ENCODE results near the gene CRY1.

The CRY1 gene

DNA sequence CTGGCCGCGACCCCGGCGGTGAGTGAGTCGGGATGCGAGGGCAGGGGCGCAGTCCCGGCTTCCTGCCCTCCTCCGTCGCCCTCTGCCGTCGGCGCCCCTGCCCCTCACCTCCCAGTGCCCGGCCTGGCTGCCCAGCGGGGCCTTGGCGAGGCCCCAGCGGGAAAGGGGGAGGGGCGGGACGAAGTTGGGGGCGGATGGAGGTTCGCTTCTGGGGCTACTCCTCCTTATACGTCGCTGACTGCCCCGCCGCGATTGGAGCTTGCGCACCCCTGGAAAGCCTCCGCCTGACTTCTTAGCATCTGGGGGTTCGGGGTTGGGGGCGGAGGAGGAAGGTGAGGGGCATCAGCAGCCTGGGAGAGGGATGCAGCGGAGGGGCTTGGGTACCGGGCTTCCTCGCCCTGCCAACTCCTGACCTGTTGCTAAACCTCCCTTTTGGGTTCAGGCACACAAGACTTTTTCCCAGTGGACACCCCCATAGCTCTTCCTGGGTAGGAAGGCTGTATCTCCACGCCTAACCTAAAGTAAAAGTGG, 137.2 kb downstream of the CRY1 start:
- DNase-seq: no peak

DNA sequence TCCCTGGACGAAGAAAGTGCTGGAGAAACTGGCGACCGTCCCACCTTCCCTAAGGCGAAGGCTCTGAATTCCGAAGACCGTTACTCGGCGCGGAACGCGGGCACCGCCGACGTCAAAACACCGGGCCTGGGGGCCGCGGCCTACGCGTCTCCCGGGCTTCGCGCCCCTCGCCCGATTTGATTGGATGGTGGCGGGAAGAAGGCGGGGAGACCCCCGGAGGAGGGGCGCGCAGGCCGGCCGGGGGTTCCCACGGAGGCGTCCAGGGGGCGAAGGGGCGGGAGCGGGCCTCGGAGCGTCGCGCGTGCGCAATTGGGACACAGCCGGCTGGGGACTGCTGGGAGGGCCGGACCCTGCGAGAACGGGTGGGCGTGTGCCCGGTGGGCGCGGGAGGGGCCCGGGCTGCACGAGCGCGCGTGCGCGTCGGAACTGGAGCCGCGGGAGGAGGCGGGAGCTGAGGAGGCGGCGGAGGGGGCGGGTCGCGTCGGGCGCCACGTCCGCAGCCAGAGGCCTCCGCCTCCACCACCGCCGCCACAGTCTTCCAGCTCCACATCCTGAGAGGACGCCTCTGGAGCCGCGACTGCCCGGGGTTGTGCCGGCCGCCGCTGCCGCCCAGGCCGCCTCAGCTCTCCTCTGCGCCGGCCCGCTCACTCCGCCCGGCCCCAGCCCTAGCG, 137.8 kb downstream of the CRY1 start, which contains the start of gene TMEM263:
Gene TMEM263 (plus strand): TSS at position 531 of the 671 bp plus-strand sequence. CDS start 11,210 bp downstream, outside the sequence.
- DNase-seq: peak; percentile 64 to 93

DNA sequence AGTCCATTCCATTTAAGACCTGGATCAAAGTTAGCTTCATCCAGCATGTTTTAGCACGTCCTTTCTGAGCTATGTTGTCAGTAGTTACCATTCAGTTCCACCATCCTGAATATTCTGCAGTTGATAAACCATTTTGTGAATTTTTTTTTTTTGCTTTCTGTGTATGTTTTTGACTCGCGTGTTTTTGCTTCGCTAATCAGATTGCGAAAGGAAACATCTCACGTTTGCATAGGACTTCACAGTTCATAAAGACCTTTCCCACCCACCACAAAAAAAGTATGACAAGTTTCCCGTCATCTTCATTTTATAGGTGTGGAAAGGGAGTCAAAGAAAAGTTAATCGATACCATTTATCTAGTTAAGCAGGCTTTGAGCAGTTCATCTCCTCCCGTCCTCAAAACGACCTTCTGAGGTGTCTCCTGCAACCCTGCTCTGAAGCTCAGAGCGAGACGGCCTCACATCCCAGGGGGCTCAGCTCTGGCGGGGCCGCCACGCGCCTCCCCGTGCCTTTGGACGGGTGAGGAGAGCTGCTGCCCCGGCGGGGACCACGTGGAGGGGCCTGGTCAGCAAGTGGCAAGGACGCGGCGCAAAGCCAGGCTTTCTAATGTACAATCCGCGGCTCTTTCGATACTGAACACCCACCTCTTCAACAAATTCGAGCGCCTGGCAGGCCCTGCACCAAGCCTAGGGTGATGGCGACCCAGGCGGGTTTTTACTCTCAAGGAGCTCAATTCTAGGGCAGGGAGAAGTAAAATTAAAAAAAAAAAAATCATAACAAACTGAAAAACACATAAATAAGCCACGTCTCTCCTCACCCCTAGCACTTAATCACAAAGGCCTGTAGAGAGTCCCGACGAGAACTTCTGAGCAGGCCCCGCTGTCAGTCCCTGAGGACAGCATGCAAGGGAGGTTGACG, 138.6 kb downstream of the CRY1 start:
- DNase-seq: peak in 1 of 2 experiments; percentile 8

DNA sequence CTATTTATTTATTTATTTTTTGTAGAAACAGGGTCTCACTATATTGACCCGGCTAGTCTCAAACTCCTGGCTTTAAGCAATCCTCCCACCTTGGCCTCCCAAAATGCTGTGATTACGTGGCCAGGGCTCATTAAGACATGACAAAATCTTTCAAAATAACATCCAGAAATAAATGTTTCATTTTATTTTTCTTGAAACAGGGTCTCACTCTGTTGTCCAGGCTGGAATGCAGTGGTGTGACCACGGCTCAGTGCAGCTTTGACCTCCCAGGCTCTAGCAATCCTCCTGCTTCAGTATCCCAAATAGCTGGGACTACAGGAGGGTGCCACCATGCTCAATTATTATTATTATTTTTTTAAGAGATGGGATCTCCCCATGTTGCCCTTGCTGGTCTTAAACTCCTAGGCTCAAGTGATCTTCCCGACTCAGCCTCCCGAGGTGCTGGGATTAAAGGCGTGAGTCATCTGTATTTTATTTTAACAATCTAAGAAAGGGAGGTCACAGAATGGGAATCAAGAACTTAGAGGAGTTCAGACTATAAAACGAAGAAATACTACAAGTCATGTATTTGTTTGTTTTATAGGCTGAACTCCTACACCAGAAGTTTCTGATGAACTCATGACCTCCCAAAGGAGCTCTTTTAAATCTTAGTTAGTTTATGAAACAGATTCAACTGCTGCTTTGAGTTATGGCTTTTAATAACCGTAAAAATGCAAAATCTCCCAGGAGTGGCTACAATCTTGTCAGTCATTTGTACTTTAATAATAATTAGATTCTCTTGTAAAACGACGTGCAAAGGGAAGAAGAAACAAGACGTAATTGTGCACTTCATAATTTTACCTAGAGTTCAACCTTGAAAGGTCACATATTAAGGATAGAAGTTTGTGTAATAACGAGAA, 139.7 kb downstream of the CRY1 start:
- DNase-seq: no peak

DNA sequence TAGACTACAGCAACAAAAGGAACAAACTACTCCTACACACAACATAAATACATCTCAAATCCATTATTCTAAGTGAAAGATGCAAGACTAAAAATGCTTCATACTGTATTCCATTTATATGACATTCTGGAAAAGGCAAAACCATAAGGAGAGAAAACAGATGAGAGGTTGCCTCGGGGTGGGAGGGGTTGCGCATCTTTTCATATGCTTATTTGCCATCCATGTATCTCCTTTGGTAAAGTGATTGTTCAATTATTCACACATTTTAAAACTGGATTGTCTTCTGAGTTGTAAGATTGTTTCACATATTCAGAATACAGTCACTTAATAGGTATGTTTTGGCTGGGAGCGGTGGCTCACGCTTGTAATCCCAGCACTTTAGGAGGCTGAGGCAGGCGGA, 142.8 kb downstream of the CRY1 start:
- DNase-seq: no peak

DNA sequence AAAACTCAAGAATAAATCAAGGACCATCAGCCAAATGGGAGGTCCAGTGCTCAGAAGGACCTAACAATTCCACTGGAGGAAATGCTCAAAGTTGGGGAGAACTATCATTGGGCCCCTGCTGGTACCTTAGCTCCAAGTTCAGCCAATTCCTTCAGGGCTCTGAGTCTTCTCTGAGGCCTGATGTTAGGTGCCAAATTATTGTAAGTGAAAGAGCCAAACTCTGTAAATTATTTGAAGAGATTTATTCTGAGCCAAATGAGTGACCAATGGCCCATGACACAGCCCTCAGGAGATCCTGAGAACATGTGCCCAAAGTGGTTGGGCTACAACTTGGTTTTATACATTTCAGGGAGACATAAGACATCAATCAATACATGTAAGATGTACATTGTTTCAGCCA, 145.9 kb downstream of the CRY1 start:
- no peak for DNase-seq

DNA sequence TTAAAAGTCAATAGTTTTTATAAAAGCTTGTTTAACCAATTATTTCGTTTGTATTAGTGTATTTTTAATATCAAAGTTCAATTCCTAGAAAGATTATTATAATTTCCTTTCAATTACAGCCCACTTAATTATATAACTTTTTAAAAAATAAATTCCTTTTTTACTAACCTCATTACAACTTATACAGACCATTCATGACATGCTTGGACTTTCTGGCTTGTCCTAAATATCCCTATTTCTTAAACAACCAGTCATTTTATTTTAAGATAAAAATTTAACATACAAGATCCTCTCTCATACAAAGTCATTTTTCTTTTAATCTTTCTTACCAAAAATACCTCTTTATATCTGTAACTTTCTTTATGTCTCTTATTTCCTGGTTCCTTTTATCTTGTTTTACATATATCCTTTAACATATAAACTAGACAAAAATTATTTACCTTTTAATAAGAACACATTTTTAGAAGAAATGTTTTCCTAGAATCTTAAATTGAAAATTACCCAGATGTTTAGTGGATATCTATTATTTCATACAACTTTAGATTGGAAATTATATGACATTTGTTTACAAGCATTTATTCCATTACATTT, 148.0 kb downstream of the CRY1 start:
- DNase-seq: no peak

DNA sequence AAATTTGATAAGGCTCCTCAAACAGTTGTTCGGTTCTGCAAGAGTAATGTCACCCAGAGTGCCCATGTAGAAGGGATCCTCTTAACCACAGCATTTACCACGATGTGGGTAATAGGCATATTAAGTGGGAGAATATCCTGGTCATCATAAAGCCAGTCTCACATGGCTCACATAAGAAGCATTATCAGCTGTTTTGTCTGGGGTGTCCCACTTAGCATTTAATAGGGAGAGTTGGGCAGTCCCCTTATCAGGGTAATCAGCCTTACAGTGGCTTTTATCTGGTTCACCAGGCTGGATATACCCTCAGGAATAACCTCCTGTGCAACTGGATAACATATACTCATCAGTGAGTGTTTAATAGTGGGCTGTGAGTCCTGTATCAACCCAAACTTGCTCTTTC, 150.6 kb downstream of the CRY1 start:
- DNase-seq: no peak

DNA sequence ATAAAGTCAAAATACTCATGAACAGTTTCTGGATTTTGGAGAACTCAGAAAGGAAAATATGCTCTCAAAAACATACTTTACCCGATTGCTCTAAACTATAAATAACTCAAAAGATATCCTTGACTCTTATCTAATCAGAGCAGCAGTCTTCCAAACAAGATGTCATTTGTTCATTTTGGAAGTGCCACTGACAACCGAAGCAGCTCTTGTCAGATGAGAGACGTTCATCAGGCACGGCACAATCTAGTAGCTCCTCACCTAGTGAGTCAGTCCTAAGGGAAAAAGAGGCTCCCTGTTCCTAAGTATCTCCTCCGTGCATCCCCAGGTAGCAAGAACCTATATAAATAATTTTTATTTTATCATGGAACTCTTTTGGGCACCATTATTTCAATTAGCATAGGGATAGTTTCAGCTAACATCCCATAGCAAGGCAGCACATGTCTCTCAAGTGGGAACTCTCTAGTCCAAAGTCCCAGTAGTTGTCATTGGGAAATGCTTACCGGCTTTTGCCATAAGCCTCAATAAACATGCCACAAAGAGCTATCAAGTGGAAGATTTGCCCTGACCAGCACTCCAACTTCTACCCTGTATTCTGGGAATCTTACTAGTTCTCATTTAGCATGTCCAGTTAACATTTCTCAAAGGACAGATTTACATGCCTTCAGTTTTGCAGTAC, 151.7 kb downstream of the CRY1 start:
- no peak for DNase-seq

Measured in NCI-H526 (cell line).